K562 (cell line): Measurements from ENCODE around the gene PLEKHF1. TPM values are rescaled to one million over a fixed set of nuclear protein-coding genes. Genes with fewer than 3 reads are reported as not detected.

Experiments used
- C11orf30 ChIP-seq: fragments of 450-650 bp; IDR thresholded peaks from 2 replicates; pipeline ENCODE4 v1.6.1; 2016; ENCODE audit warnings: low read depth, mild to moderate bottlenecking
- CHCHD3 ChIP-seq: fragments of 250-450 bp; sonication (Bioruptor Pico); IDR thresholded peaks from 2 replicates; pipeline ENCODE4 v2.1.2; 2022; ENCODE audit warnings: mild to moderate bottlenecking
- DPF2 ChIP-seq: fragments of 450-650 bp; IDR thresholded peaks from 2 replicates; pipeline ENCODE4 v1.6.1; 2016
- GABPA ChIP-seq: fragments of 200-800 bp; sonication (Bioruptor generic); conservative IDR thresholded peaks from 2 replicates; pipeline ENCODE4 v1.6.1; 2016; ENCODE audit warnings: low read depth, missing genetic modification characterization, missing compliant biosample characterization
- GATA2 ChIP-seq: sonication (generic); formaldehyde crosslinking; IDR thresholded peaks from 2 replicates; pipeline ENCODE4 v1.4.0; 2020; ENCODE audit warnings: mild to moderate bottlenecking, missing genetic modification reagents
- GTF2A2 ChIP-seq: IDR thresholded peaks from 2 replicates; pipeline ENCODE4 v1.6.1; 2016; ENCODE audit warnings: mild to moderate bottlenecking, missing genetic modification characterization, missing compliant biosample characterization
- LEF1 ChIP-seq: fragments of 450-650 bp; IDR thresholded peaks from 2 replicates; pipeline ENCODE4 v1.6.1; 2016; ENCODE audit warnings: mild to moderate bottlenecking
- NR1H2 ChIP-seq: sonication (generic); formaldehyde crosslinking; IDR thresholded peaks from 2 replicates; pipeline ENCODE4 v1.4.0; 2020; ENCODE audit warnings: mild to moderate bottlenecking, missing genetic modification reagents
- NR2C2 ChIP-seq, 2 experiments: fragments of 200-800 bp in 1 of 2; sonication (Bioruptor generic) in 1 of 2; sonication (generic) in 1 of 2; formaldehyde crosslinking in 1 of 2; IDR thresholded peaks; 2 replicates each; pipeline versions ENCODE4 v1.6.1 to v1.8.0; 2016 to 2022; ENCODE audit warnings: mild to moderate bottlenecking in 1 of 2, missing compliant biosample characterization in 1 of 2, missing genetic modification characterization in 1 of 2, missing genetic modification reagents in 1 of 2
- NR3C1 ChIP-seq: sonication (generic); formaldehyde crosslinking; IDR thresholded peaks from 2 replicates; pipeline ENCODE4 v1.8.1; 2022; ENCODE audit warnings: missing genetic modification reagents
- PHB ChIP-seq: fragments of 250-450 bp; sonication (Bioruptor Pico); IDR thresholded peaks from 2 replicates; pipeline ENCODE4 v1.5.0; 2021
- PHTF2 ChIP-seq: fragments of 250-450 bp; sonication (Bioruptor Pico); IDR thresholded peaks from 2 replicates; pipeline ENCODE4 v1.5.0; 2021; ENCODE audit warnings: mild to moderate bottlenecking
- RFX5 ChIP-seq: IDR thresholded peaks from 2 replicates; pipeline ENCODE4 v1.6.1; 2011; ENCODE audit warnings: low read depth, mild to moderate bottlenecking, improper control_type of control experiment, low read length
- RUNX1 ChIP-seq: sonication (generic); IDR thresholded peaks from 2 replicates; pipeline ENCODE4 v1.6.1; 2016; ENCODE audit warnings: antibody characterized with exemption, low read depth
- TAF7 ChIP-seq: fragments of 450-650 bp; IDR thresholded peaks from 2 replicates; pipeline ENCODE4 v1.6.1; 2016; ENCODE audit warnings: missing genetic modification characterization, missing compliant biosample characterization
- polyA plus RNA-seq, 8 experiments: library from polyadenylated mRNA; depleted of rRNA in 4 of 8; stranded (reverse) in 5 of 8; unstranded in 3 of 8; fragments of >200 nt; fragmentation: Nextera tagmentation in 2 of 8; fragmentation: Illumina TruSeq in 1 of 8; extraction: Ambion mirVana in 2 of 8; extraction: Trizol in 1 of 8; gene quantifications; 2 replicates each; pipeline versions ENCODE4 v1.2.1 to v1.2.3, GENCODE V29; 2011 to 2014; ENCODE audit warnings: inconsistent platforms in 1 of 8, missing spikeins in 1 of 8
- total RNA-seq, 7 experiments: library from RNA; depleted of rRNA in 6 of 7; stranded (reverse); fragments of >200 nt in 6 of 7; fragmentation: Illumina TruSeq in 2 of 7; extraction: Trizol in 2 of 7; gene quantifications; 2 replicates each; pipeline versions ENCODE4 v1.2.1 to v1.2.3, GENCODE V29; 2011 to 2021; ENCODE audit warnings: low replicate concordance in 1 of 7
- TF ChIP-seq, protein P1 (sequence below): sonication (generic); formaldehyde crosslinking; IDR thresholded peaks from 2 replicates; pipeline ENCODE4 v1.5.0; 2020; ENCODE audit warnings: missing genetic modification reagents
- TF ChIP-seq, protein P2 (sequence below): IDR thresholded peaks from 2 replicates; pipeline ENCODE4 v1.6.1; 2012; ENCODE audit warnings: low read depth, low read length, improper control_type of control experiment, borderline replicate concordance
- TF ChIP-seq, protein P3 (sequence below): fragments of 450-650 bp; IDR thresholded peaks from 2 replicates; pipeline ENCODE4 v1.6.1; 2014; ENCODE audit warnings: low read depth, mild to moderate bottlenecking, moderate library complexity, borderline replicate concordance
- TF ChIP-seq, protein P4 (sequence below): fragments of 250-450 bp; sonication (Bioruptor Pico); IDR thresholded peaks from 2 replicates; pipeline ENCODE4 v1.8.0; 2022; ENCODE audit warnings: inconsistent platforms
- TF ChIP-seq, protein P5 (sequence below): fragments of 450-650 bp; formaldehyde crosslinking; IDR thresholded peaks from 2 replicates; pipeline ENCODE4 v1.4.0; 2020; ENCODE audit warnings: mild to moderate bottlenecking

PLEKHF1 gene
- total and polyA plus RNA-seq, 9 of the 15 experiments (the other 6 are each of a cell fraction or from before 2014, with no cell fraction given) = 0.07 to 13.4 (median 3.9) TPM; not detected in 1

DNA sequence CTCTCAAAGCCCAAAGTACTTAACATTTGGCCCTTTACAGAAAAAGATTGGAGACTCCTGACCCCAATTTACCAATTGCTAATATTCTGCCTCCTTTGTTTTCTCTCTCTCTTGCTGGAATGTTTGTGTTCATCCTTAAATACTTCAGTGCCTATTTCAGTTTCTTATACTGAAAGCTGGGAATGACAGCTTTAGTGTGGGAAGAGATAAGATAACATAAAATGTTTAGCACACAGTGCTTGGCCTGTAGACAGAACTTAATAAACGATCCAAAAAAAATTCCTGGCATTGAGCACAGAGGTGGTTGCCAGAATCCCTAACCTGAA lies 3.0 kb upstream of the PLEKHF1 start (continued):
- TF ChIP-seq, protein P1, sequence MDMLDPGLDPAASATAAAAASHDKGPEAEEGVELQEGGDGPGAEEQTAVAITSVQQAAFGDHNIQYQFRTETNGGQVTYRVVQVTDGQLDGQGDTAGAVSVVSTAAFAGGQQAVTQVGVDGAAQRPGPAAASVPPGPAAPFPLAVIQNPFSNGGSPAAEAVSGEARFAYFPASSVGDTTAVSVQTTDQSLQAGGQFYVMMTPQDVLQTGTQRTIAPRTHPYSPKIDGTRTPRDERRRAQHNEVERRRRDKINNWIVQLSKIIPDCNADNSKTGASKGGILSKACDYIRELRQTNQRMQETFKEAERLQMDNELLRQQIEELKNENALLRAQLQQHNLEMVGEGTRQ = no peak
- TF ChIP-seq GATA2 (CRISPR knock-in tag) (no peak), C11orf30 (no peak), NR3C1 (no peak), DPF2 (peak; percentile 54; the same call in 1 of the 2 replicates), CHCHD3 (CRISPR knock-in tag) (no peak), LEF1 (no peak), TAF7 (tag) (no peak), GTF2A2 (no peak), PHB (CRISPR knock-in tag) (no peak), NR1H2 (CRISPR knock-in tag) (no peak), RFX5 (no peak), NR2C2 (CRISPR knock-in tag; IDR thresholded peaks at IDR 0.05) (no peak), NR2C2 (tag; IDR thresholded peaks at IDR 0.05) (peak; percentile 48; the same call in 1 of the 2 replicates), RUNX1 (no peak), PHTF2 (no peak), GABPA (tag) (no peak)
- TF ChIP-seq, protein P2, sequence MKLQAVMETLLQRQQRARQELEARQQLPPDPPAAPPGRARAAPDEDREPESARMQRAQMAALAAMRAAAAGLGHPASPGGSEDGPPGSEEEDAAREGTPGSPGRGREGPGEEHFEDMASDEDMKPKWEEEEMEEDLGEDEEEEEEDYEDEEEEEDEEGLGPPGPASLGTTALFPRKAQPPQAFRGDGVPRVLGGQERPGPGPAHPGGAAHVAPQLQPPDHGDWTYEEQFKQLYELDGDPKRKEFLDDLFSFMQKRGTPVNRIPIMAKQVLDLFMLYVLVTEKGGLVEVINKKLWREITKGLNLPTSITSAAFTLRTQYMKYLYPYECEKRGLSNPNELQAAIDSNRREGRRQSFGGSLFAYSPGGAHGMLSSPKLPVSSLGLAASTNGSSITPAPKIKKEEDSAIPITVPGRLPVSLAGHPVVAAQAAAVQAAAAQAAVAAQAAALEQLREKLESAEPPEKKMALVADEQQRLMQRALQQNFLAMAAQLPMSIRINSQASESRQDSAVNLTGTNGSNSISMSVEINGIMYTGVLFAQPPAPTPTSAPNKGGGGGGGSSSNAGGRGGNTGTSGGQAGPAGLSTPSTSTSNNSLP = no peak
- TF ChIP-seq, protein P3, sequence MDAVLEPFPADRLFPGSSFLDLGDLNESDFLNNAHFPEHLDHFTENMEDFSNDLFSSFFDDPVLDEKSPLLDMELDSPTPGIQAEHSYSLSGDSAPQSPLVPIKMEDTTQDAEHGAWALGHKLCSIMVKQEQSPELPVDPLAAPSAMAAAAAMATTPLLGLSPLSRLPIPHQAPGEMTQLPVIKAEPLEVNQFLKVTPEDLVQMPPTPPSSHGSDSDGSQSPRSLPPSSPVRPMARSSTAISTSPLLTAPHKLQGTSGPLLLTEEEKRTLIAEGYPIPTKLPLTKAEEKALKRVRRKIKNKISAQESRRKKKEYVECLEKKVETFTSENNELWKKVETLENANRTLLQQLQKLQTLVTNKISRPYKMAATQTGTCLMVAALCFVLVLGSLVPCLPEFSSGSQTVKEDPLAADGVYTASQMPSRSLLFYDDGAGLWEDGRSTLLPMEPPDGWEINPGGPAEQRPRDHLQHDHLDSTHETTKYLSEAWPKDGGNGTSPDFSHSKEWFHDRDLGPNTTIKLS = no peak
- TF ChIP-seq, protein P4, sequence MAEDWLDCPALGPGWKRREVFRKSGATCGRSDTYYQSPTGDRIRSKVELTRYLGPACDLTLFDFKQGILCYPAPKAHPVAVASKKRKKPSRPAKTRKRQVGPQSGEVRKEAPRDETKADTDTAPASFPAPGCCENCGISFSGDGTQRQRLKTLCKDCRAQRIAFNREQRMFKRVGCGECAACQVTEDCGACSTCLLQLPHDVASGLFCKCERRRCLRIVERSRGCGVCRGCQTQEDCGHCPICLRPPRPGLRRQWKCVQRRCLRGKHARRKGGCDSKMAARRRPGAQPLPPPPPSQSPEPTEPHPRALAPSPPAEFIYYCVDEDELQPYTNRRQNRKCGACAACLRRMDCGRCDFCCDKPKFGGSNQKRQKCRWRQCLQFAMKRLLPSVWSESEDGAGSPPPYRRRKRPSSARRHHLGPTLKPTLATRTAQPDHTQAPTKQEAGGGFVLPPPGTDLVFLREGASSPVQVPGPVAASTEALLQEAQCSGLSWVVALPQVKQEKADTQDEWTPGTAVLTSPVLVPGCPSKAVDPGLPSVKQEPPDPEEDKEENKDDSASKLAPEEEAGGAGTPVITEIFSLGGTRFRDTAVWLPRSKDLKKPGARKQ (CRISPR knock-in tag) = no peak
- TF ChIP-seq, protein P5, sequence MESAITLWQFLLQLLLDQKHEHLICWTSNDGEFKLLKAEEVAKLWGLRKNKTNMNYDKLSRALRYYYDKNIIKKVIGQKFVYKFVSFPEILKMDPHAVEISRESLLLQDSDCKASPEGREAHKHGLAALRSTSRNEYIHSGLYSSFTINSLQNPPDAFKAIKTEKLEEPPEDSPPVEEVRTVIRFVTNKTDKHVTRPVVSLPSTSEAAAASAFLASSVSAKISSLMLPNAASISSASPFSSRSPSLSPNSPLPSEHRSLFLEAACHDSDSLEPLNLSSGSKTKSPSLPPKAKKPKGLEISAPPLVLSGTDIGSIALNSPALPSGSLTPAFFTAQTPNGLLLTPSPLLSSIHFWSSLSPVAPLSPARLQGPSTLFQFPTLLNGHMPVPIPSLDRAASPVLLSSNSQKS (CRISPR knock-in tag) = no peak
